Measurements from ENCODE around the gene CARM1.
"Not testable (repeated sequence)": the region's sequence is repeated elsewhere in the genome, so short reads cannot be mapped to it uniquely, and the experiment has no call there.

CARM1 gene

GRCh38 chr19:10876459-10877240, 5.3 kb downstream of the CARM1 start:
- no peak for DNase-seq

GRCh38 chr19:10877608-10878007, 6.3 kb downstream of the CARM1 start:
- DNase-seq, result not testable (repeated sequence)

DNA sequence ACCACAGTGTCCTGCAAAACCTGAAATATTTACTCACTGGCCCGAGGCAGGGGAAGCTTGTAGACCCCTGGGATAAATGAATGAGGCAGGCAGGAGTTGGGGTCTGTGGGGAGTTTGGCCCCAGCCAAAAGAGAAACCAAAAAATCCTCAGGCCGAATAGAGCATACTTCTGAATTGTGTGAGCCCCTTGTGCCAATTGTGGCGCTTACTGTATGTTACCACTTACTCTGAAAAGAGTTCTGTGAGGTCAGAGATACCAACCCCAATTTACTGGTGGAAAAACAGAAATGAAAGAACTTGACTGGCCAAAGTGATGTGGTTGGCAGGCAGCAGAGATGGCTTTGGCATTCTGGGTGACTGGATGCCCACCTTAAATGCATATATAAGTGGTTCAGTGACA, 6.9 kb downstream of the CARM1 start:
- no peak for DNase-seq

GRCh38 chr19:10881403-10882107, 10.2 kb downstream of the CARM1 start:
- DNase-seq, result no peak

DNA sequence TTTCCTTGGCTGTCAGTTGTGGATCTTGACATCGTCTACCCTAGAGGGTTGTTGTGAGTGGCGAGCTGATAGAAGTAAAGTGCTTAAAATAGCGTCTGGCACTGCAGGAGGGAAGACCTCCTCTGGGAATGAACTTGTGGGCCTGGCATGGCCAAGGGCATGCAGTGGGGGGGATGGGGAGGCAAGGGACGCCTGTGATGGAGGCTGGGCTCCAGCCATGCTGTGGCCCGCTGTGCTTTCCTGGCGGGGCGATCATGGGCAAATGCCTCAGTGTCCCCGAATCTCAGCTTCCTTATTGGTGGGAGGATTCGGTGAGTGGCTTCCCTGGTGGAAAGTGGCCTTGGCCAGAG, 10.7 kb downstream of the CARM1 start:
- no peak for DNase-seq

DNA sequence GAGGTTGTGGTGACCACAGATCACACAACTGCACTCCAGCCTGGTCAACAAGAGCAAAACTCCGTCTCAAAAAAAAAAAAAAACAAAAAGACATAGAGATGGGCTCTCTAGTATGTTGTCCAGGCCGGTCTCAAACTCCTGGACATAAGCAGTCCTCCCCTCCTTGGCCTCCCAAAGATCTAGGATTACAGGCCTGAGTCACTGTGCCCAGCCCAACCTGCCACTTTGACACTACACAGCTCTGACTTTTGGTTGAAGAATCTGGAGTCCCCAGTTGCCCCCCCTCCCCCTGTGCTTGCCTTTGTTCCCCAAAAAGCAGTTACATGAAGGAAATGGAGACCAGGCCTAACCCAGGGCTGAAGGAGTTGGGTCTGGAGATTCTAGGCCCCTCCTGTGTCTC, 12.9 kb downstream of the CARM1 start:
- no peak for DNase-seq

DNA sequence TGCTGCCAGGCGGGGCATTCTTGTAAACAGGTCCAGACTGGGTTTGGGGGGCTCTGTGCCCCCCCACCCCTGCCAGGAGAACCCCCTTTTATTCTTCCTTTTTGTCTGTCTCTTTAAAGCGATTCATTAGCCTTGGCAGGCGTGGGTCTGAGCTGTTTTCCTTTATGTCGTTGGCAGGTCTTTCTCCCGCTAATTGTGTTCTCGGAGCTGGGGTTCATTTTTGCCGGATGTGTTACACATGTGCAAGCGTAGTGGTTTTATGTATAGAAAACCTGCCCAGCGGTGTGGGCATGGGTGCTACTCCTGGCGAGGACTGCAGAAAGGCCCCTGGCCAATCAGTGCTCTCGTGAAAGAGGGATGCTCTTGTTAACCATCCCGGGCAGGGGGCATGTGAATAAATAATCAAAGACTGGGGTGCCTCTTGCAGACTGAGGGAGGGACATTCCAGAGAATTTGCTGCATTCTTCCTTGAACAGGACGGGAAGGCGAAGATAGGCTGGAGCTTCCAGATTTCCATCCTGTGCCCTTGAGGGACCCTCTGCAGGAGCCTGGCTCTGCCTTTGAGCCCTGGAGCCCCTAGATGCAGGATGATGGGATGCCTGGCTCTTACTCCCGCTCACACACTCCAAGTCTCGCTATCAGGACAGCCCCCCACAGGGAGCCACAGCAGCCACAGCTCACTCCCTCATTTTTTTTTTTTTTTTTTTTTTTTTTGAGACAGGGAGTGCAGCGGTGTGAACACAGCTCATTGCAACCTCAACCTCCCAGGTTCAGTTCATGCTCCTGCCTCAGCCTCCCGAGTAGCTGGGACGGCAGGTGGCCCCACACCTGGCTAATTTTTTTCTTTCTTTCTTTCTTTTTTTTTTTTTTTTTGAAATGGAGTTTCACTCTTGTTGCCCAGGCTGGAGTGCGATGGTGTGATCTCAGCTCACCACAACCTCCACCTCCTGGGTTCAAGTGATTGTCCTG, 14.1 kb downstream of the CARM1 start:
- no peak for DNase-seq

DNA sequence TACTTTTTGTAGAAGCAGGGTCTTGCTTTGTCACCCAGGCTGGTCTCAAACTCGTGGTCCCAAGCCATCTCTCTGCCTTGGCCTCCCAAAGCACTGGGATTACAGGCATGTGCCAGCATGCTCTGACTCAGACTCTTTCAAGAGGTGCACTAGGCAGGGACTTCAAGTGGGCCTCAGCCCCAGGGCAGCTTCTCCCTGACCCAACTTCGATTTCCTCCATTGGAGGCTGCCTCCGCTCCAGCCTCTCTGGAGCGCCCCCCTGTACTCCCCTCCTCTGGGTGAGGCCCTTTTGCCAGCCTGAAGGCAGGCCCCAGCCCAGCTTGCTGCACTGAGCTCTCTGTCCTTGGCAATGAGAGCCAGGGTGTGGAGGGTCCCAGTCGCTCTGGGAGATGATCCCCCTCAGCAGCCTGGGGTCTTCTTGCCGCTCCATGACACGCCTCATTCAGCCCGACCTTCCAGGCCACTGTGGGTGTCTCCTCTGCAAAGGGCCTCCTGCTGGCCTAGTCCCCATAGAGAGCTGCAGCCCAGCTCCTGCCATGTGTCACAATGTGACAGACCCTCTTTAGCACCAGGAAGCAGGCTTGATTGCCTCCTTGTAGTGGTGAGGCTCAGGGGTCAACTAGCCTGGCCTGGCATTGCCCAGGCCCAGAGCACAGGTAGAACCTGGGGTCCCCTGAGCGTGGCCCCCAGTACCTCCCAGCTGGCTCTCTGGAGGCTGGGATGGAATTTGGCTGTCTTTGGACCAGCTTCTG, 16.4 kb downstream of the CARM1 start:
- no peak for DNase-seq

GRCh38 chr19:10888421-10888866, 17.1 kb downstream of the CARM1 start:
- no peak for DNase-seq

GRCh38 chr19:10889880-10890279, 18.5 kb downstream of the CARM1 start:
- no peak for DNase-seq

GRCh38 chr19:10891405-10892086, 20.2 kb downstream of the CARM1 start:
- DNase-seq, result no peak

GRCh38 chr19:10892256-10892655, 20.9 kb downstream of the CARM1 start:
- no peak for DNase-seq

DNA sequence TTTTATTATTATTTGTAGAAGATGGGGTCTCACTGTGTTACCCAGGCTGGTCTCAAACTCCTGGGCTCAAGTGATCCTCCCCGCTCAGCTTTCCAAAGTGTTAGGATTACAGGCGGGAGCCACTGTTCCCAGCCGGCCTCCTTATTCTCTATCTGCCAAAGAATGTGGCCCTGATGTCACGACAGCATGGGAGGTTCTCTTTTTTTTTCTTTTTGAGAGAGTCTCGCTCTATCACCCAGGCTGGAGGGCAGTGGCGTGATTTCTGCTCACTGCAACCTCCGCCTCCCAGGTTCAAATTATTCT, 23.5 kb downstream of the CARM1 start:
- DNase-seq, result no peak

- no peak for DNase-seq
Observed at GRCh38 chr19:10895363-10895762, 24.0 kb downstream of the CARM1 start.

DNA sequence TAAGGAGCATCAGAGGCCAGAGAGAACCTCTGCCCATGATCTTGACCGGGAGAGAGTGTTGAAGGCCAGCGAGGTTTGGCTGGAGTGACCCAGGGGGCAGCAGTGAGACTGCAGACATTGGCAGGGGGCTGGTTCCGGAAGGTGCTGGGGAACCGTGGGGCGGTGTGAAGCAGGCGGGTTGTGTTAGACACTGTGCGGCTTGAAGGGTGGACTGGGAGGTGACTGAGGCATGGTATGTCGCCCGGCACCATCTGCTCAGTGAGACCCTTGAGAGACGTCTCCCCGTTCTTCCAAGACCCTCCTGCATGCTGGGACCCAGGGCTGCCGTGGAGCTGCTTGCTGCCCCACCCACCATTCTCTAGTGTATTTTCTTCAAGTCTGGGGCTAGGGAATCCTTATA, 24.6 kb downstream of the CARM1 start:
- DNase-seq, result no peak

GRCh38 chr19:10896851-10897526, 25.6 kb downstream of the CARM1 start:
- DNase-seq, result no peak

DNA sequence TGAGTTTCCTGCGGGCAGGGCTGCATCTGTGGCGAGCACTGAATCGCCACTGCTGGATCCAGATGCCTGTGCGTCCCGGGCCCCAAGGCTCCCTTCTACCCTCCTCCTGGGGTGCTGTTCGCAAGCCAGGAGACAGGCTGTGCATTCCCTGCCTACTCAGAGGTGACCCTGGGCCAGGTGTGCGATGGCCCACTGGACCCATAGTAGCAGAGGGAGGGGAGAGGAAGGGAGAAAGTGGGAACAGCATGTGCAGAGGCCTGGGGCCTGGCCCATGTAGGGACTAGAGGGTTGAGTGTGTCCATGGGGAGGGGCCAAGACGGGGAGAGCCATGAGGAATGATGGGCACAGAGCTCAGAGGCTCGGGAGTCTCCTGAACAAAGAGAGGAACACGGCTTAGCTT, 27.3 kb downstream of the CARM1 start:
- no peak for DNase-seq

DNA sequence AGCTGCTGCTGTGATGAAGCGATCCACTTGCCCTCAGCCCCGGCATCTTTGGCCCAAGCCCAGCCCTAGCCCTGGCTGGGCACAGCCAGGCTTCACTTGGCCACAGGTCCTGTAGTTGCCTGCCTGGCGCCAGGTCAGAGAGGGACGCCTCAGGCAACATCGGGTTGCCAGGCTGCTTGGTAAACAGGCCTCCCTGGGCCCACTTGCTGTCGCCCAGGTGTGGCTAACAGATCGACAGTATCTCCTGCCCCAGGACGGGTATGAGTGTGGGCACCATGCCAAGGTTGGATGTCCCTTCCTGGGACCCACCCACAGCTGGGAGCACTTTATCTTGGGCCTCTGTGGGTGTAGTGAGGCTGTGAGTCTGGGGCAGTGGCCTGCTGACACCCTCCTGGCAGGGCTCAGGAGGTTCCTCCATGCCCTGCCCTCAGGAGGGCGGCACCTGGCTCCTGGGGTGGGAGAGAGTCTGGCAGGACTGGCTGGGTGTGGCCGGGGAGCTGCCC, 27.8 kb downstream of the CARM1 start:
- DNase-seq, result no peak

DNA sequence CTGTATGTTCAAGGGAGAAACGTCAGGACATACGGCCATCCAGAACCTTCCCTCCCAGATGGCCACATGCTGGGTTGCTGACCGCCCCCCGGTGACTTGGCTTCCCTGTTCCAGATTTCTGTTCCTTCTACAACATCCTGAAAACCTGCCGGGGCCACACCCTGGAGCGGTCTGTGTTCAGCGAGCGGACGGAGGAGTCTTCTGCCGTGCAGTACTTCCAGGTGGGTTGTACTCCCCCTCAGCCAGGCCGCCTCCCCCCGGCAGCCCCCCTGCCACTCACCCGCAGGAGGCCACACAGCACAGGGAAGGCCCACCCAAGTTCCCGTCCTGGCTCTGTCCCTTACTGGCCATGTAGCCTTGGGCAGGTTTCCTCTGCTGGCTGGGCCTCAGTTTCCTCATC, 36.6 kb downstream of the CARM1 start:
- no peak for DNase-seq

GRCh38 chr19:10908380-10908960, 37.1 kb downstream of the CARM1 start:
- no peak for DNase-seq

Measured in activated CD4-positive, alpha-beta T cell treated with anti-CD3 and anti-CD28 coated beads, Interleukin-2, amount 50 U/mL, for 4 hours (primary cell).